Lower lobe of right lung (tissue), 2 donors: ENCODE measurements around the gene TRAF3IP3. TPM values are rescaled to one million over a fixed set of nuclear protein-coding genes. Genes with fewer than 3 reads are reported as not detected.

Experiments used
- ATAC-seq, 2 donors: fragments of 200-7000 bp; cut with Tn5 transposase; one replicate each; pipeline ENCODE4 v1.9.1; 2020 to 2022; ENCODE audit warnings: mild to moderate bottlenecking in 2 of 2, moderate library complexity in 2 of 2
- DNase-seq: peaks from one replicate; pipeline ENCODE4 v3.0.0-alpha.2; 2020
- H3K27ac ChIP-seq: fragments of 200-600 bp; one replicate; pipeline ENCODE4 v1.8.0; 2022
- H3K27me3 ChIP-seq: fragments of 200-600 bp; one replicate; pipeline ENCODE4 v1.8.0; 2022; ENCODE audit warnings: low read depth
- H3K36me3 ChIP-seq: fragments of 200-600 bp; one replicate; pipeline ENCODE4 v1.8.0; 2022; ENCODE audit warnings: mild to moderate bottlenecking
- H3K4me1 ChIP-seq: fragments of 200-600 bp; one replicate; pipeline ENCODE4 v1.8.0; 2022
- H3K4me3 ChIP-seq: fragments of 200-600 bp; one replicate; pipeline ENCODE4 v1.8.0; 2022; ENCODE audit warnings: mild to moderate bottlenecking
- H3K9me3 ChIP-seq: fragments of 200-600 bp; one replicate; pipeline ENCODE4 v1.8.0; 2022
- CTCF ChIP-seq: fragments of 200-600 bp; IDR thresholded peaks from one replicate; pipeline ENCODE4 v1.8.0; 2022; ENCODE audit warnings: antibody characterized with exemption, mild to moderate bottlenecking
- intact Hi-C: fragments of 100-400 bp; cut with DNase I; formaldehyde crosslinking; loops from one replicate; pipeline ENCODE4 v1.11.0; 2022
- total RNA-seq: library from RNA; stranded (reverse); fragmentation: NEBNext Ultra II Directional; extraction: Animal tissue kit (Norgen Biotek cat#: 25700); gene quantifications from one replicate; pipeline ENCODE4 v1.2.1, GENCODE V29; 2021
- donor health status: DM: no; HTN: yes; CAD: no; lungs with severe emphysema.

TRAF3IP3 gene
- total RNA-seq, 1 donor from 2014 or later: 12.4 TPM

GRCh38 chr1:209813902-209814301, 58.0 kb downstream of the TRAF3IP3 start:
- Histone ChIP-seq H3K9me3 (no peaks in the 10 kb centered on the region), H3K4me3 (no peak overlapping the region), H3K27me3 (no peaks in the 10 kb centered on the region), H3K36me3 (no peaks in the 10 kb centered on the region), H3K27ac (no peak overlapping the region), H3K4me1 (no peaks in the 10 kb centered on the region)
- no peak for TF ChIP-seq CTCF
- no peak for DNase-seq
- no peak for ATAC-seq
- intact Hi-C loops: no loop called here

DNA sequence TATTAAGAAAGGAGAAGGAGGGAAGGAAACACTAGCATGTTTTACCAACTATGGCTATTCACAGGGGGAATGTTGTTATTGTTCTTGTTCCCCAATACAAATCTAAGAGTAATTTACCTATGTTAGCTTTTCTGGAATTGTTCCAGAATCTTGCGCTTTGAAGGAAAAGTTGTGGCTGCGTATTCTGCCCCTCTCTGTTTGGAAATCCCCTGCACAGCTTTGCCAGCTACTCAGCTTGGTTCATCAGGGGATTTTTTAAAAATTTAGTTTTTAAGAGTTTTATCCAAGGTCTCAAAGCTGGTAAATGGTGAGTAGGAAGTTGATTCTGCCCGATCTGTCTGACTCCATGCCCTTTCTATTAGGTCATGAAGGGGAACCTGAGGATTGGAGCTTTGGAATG, 59.6 kb downstream of the TRAF3IP3 start:
- no peak for ATAC-seq
- Histone ChIP-seq H3K4me3 (no peak overlapping the region), H3K4me1 (no peaks in the 10 kb centered on the region), H3K27me3 (peaks cover 7% of the 10 kb centered on the region), H3K36me3 (no peaks in the 10 kb centered on the region), H3K9me3 (no peaks in the 10 kb centered on the region), H3K27ac (no peak overlapping the region)
- intact Hi-C loops: no loop called here
- DNase-seq: no peak
- no peak for TF ChIP-seq CTCF

- H3K9me3 ChIP-seq: no peaks in the 10 kb centered on the region
- H3K4me1 ChIP-seq: no peaks in the 10 kb centered on the region
- H3K27me3 ChIP-seq: peaks cover 7% of the 10 kb centered on the region
- H3K27ac ChIP-seq: no peak overlapping the region
- DNase-seq: peak; percentile 45
- intact Hi-C loops: no loop called here
- no peak for ATAC-seq
- no peak overlapping the region for H3K4me3 ChIP-seq
- no peaks in the 10 kb centered on the region for H3K36me3 ChIP-seq
- TF ChIP-seq CTCF: no peak
Observed at GRCh38 chr1:209815931-209816341, 60.1 kb downstream of the TRAF3IP3 start.

- no peak for ATAC-seq
- no peaks in the 10 kb centered on the region for H3K4me1 ChIP-seq
- no peaks in the 10 kb centered on the region for H3K36me3 ChIP-seq
- no peak overlapping the region for H3K27ac ChIP-seq
- no peak for TF ChIP-seq CTCF
- DNase-seq: no peak
- H3K9me3 ChIP-seq: no peaks in the 10 kb centered on the region
- no peak overlapping the region for H3K4me3 ChIP-seq
- intact Hi-C loops: no loop called here
- peaks cover 7% of the 10 kb centered on the region for H3K27me3 ChIP-seq
Observed at GRCh38 chr1:209816923-209817322, 61.1 kb downstream of the TRAF3IP3 start.

GRCh38 chr1:209817691-209818090, 61.8 kb downstream of the TRAF3IP3 start:
- no peaks in the 10 kb centered on the region for H3K36me3 ChIP-seq
- H3K4me1 ChIP-seq: no peaks in the 10 kb centered on the region
- peaks cover 7% of the 10 kb centered on the region for H3K27me3 ChIP-seq
- DNase-seq (no peak), ATAC-seq (no peak)
- no peak overlapping the region for H3K4me3 ChIP-seq
- no peaks in the 10 kb centered on the region for H3K9me3 ChIP-seq
- intact Hi-C loops: no loop called here
- no peak overlapping the region for H3K27ac ChIP-seq
- no peak for TF ChIP-seq CTCF

DNA sequence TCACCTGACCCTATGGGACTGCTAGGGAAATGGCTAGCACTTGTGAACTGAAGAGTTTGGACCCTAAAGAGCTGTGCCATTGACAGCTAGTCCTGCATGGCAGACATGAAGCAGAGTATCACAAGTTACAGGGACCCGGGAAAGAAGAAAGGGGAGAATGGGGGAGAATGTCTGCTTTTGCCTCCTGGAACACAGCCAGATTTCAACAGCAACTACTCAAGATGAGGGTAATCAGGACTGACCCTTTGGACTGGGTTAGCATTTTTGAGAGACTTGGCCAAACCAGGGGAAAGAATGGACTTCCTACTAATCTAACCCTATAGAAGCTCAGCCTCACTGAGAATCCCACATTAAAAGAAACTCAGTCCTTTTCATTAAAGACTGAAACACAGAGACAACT, 63.2 kb downstream of the TRAF3IP3 start:
- H3K4me3 ChIP-seq: no peak overlapping the region
- intact Hi-C loops: no loop called here
- no peaks in the 10 kb centered on the region for H3K9me3 ChIP-seq
- DNase-seq: no peak
- peaks cover 7% of the 10 kb centered on the region for H3K27me3 ChIP-seq
- no peaks in the 10 kb centered on the region for H3K4me1 ChIP-seq
- H3K27ac ChIP-seq: no peak overlapping the region
- no peak for ATAC-seq
- H3K36me3 ChIP-seq: no peaks in the 10 kb centered on the region
- TF ChIP-seq CTCF: no peak
